ENCODE results near the gene DHRSX.

Gene DHRSX

DNA sequence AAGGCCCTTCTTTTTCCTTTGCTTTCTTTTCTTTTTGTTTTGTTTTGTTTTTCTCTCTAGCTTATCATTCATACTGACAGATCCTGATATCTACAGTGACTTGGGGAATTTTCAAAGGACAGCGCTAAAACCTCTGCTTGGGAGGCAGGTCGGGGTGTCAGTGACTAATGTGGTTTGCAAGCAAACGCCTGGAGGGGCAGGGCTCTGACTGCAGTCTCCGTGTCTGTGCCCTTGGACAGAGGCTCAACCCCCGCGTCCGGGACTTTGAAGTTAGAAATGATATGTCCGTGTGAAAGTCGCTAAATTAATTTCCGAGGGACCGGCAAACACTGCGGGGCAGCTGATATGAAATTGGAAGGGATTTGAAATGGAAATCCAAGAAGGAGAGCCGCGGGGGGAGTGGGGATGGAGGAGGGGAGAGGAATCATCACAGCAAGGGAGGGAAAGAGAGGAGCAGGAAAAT is 312.4 kb downstream of the DHRSX start:
- ChIA-PET POLR2A (no interaction called here), CTCF (no interaction called here)
- no peak overlapping the region for H3K4me3 ChIP-seq (ENCODE audit: low read depth, low read length)
- TF ChIP-seq, protein P1, sequence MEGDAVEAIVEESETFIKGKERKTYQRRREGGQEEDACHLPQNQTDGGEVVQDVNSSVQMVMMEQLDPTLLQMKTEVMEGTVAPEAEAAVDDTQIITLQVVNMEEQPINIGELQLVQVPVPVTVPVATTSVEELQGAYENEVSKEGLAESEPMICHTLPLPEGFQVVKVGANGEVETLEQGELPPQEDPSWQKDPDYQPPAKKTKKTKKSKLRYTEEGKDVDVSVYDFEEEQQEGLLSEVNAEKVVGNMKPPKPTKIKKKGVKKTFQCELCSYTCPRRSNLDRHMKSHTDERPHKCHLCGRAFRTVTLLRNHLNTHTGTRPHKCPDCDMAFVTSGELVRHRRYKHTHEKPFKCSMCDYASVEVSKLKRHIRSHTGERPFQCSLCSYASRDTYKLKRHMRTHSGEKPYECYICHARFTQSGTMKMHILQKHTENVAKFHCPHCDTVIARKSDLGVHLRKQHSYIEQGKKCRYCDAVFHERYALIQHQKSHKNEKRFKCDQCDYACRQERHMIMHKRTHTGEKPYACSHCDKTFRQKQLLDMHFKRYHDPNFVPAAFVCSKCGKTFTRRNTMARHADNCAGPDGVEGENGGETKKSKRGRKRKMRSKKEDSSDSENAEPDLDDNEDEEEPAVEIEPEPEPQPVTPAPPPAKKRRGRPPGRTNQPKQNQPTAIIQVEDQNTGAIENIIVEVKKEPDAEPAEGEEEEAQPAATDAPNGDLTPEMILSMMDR (IDR thresholded peaks at IDR 0.05; ENCODE audit: insufficient read depth, low read length, missing control alignments), result no peak
- no peak for DNase-seq (ENCODE audit: low read depth, low spot score)

DNA sequence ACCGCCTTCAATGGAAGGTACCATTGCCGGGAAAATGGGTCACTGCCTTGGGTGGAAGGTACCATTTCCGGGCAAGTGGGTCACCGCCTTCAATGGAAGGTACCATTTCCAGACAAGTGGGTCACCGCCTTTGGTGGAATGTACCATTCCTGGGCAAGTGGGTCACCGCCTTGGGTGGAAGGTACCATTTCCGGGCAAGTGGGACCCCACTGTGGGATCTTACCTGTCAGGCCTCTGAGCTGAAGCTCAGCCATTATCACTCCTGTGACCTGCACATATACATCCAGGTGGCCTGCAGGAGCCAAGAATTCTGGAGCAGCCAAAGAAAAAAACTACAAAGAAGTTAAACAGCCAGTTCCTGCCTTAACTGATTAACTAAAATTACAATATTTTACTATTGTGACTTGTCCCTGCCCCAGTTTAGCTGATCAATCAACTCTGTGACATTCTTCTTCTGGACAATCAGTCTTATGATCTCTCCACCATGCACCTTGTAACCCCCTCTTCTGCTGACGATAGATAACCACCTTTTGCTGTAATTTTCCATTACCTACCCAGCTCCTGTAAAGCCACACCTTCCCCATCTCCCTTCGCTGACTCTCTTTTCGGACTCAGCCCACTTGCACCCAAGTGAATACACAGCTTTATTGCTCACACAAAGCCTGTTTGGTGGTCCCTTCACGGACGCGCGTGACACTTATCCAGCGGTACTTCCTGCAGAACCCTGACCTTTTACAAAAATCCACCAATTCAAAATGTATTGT is 313.2 kb downstream of the DHRSX start:
- no peak overlapping the region for H3K4me3 ChIP-seq (ENCODE audit: low read depth, low read length)
- CTCF ChIA-PET, result no interaction called here
- POLR2A ChIA-PET, result no interaction called here
- no peak for DNase-seq (ENCODE audit: low read depth, low spot score)
- TF ChIP-seq, protein P1 (IDR thresholded peaks at IDR 0.05; ENCODE audit: insufficient read depth, low read length, missing control alignments), result no peak

DNA sequence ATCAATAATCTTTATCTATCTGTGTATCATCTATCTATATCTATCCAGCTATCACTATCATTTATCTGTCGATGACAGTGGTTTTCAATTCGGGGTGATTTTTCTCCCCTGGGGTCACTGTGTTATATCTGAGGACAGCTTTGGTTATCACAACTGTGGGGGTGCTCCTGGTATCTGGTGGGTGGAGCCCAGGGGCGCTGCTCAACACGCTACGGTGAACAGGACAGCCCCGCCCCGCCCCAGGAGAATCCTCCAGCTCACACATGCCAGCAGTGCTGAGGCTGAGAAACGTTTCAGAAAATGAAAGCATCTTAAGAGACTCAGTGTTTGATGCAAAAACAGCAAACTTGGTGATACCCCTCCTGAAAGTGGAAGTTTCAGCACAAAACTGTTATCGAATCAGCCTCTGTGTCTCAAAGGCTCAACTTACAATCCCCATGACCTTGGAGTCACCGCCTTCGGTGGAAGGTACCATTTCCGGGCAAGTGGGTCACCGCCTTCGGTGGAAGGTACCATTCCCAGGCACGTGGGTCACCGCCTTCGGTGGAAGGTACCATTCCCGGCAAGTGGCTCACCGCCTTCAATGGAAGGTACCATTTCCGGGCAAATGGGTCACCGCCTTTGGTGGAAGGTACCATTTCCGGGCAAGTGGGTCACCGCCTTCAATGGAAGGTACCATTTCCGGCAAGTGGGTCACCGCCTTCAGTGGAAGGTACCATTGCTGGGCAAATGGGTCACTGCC is 315.3 kb downstream of the DHRSX start:
- ChIA-PET CTCF (no interaction called here), POLR2A (no interaction called here)
- TF ChIP-seq, protein P1 (IDR thresholded peaks at IDR 0.05; ENCODE audit: insufficient read depth, low read length, missing control alignments), result no peak
- H3K4me3 ChIP-seq (ENCODE audit: low read depth, low read length), result no peak overlapping the region
- DNase-seq (ENCODE audit: low read depth, low spot score), result no peak

DNA sequence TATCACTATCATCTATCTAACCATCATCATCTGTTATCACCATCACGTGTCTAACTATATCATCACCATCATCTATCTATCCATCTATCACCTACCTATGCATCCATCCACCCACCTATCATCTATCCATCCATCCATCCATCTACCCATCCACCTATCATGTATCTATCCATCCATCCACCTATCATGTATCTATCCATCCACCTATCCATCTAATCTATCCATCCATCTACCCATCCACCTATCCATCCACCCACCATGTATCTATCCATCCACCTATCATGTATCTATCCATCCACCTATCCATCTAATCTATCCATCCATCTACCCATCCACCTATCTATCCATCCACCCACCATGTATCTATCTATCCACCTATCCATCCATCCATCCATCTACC is 316.7 kb downstream of the DHRSX start:
- ChIA-PET CTCF (no interaction called here), POLR2A (no interaction called here)
- no peak overlapping the region for H3K4me3 ChIP-seq (ENCODE audit: low read depth, low read length)
- no peak for DNase-seq (ENCODE audit: low read depth, low spot score)
- TF ChIP-seq, protein P1 (IDR thresholded peaks at IDR 0.05; ENCODE audit: insufficient read depth, low read length, missing control alignments), result no peak

DNA sequence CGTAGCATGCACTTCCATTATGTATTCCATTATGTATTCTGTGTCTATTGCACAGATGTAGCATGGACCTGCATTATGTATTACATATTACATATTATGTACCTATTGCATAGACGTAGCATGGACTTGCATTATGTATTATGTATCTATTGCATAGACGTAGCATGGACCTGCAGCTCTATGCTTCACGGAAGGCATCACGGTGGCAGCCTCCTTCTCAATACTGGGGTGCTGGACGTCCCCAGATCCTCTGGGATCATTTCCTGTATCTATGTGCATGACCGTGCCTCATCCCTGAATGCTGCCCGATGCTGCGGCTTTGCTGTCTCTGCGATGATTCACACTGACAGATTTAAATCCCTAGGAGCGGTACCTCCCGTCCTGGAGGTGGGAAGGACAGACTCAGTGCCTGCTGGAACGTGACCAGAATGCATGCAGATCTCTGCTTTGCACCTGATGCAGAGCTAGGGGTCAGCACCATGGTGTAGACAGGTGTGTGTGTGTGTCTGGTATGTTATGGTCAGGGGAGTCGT is 317.5 kb downstream of the DHRSX start:
- TF ChIP-seq, protein P1 (IDR thresholded peaks at IDR 0.05; ENCODE audit: insufficient read depth, low read length, missing control alignments), result no peak
- ChIA-PET CTCF (no interaction called here), POLR2A (no interaction called here)
- no peak overlapping the region for H3K4me3 ChIP-seq (ENCODE audit: low read depth, low read length)
- no peak for DNase-seq (ENCODE audit: low read depth, low spot score)

DNA sequence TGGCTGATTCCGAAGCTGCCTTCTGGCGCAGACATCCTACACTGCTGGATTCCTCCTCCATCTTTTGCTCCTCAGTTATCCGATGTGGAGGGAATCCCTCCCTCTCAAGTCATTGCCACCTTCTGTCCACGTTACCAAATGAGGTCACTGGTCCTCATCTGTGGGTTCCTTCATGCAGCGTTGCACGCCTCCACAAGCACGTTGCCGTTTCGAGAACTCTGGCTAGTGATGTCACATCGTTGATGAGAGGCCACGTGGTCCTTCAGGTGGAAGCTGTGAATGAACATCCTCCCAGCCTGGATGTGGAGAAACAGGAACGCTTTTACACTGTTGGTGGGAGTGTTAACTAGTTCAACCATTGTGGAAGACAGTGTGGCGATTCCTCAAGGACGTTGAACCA is 323.2 kb downstream of the DHRSX start:
- no peak for DNase-seq (ENCODE audit: low read depth, low spot score)
- POLR2A ChIA-PET, result no interaction called here
- H3K4me3 ChIP-seq (ENCODE audit: low read depth, low read length), result no peak overlapping the region
- CTCF ChIA-PET, result no interaction called here
- TF ChIP-seq, protein P1 (IDR thresholded peaks at IDR 0.05; ENCODE audit: insufficient read depth, low read length, missing control alignments), result no peak
